Measurements from ENCODE around the gene SCYL1.

Gene SCYL1

GRCh38 chr11:65542738-65543390 lies 18.0 kb downstream of the SCYL1 start:
- no peak overlapping the region for H3K4me2 ChIP-seq (ENCODE audit: low read length)
- H3K9me3 ChIP-seq (ENCODE audit: control insufficient read depth, low read length) = no peaks in the 10 kb centered on the region
- H3K9ac ChIP-seq = no peak overlapping the region
- H3K27me3 ChIP-seq (ENCODE audit: control insufficient read depth, insufficient read depth, low read length) = no peaks in the 10 kb centered on the region
- no peak for TF ChIP-seq CTCF (IDR thresholded peaks at IDR 0.05)
- H3K36me3 ChIP-seq (ENCODE audit: control insufficient read depth, insufficient read depth, low read length) = no peaks in the 10 kb centered on the region
- no peaks in the 10 kb centered on the region for H3K79me2 ChIP-seq
- no peak overlapping the region for H2AFZ ChIP-seq
- no peak overlapping the region for H3K4me3 ChIP-seq (ENCODE audit: low read depth, low read length)
- no peaks in the 10 kb centered on the region for H3K4me1 ChIP-seq
- H3K27ac ChIP-seq = no peak overlapping the region

GRCh38 chr11:65545853-65546216 lies 21.0 kb downstream of the SCYL1 start:
- Histone ChIP-seq H2AFZ (no peak overlapping the region), H3K4me3 (ENCODE audit: low read depth, low read length) (no peak overlapping the region)

GRCh38 chr11:65546217-65546958 lies 21.5 kb downstream of the SCYL1 start:
- TF ChIP-seq CTCF (IDR thresholded peaks at IDR 0.05) = no peak
- Histone ChIP-seq H2AFZ (no peak overlapping the region), H3K9me3 (ENCODE audit: control insufficient read depth, low read length) (no peaks in the 10 kb centered on the region), H3K9ac (no peak overlapping the region), H3K27ac (no peak overlapping the region), H3K27me3 (ENCODE audit: control insufficient read depth, insufficient read depth, low read length) (no peaks in the 10 kb centered on the region), H3K4me3 (ENCODE audit: low read depth, low read length) (no peak overlapping the region), H3K4me2 (ENCODE audit: low read length) (no peak overlapping the region), H3K4me1 (no peaks in the 10 kb centered on the region), H3K36me3 (ENCODE audit: control insufficient read depth, insufficient read depth, low read length) (no peaks in the 10 kb centered on the region), H3K79me2 (peaks cover 1% of the 10 kb centered on the region)

More at GRCh38 chr11:65545853-65546216, 21.0 kb downstream of the SCYL1 start:
- no peak for TF ChIP-seq CTCF (IDR thresholded peaks at IDR 0.05)
- Histone ChIP-seq H3K9ac (no peak overlapping the region), H3K27ac (no peak overlapping the region), H3K36me3 (ENCODE audit: control insufficient read depth, insufficient read depth, low read length) (no peaks in the 10 kb centered on the region), H3K4me2 (ENCODE audit: low read length) (no peak overlapping the region), H3K79me2 (no peaks in the 10 kb centered on the region), H3K27me3 (ENCODE audit: control insufficient read depth, insufficient read depth, low read length) (no peaks in the 10 kb centered on the region), H3K9me3 (ENCODE audit: control insufficient read depth, low read length) (no peaks in the 10 kb centered on the region), H3K4me1 (no peaks in the 10 kb centered on the region)

DNA sequence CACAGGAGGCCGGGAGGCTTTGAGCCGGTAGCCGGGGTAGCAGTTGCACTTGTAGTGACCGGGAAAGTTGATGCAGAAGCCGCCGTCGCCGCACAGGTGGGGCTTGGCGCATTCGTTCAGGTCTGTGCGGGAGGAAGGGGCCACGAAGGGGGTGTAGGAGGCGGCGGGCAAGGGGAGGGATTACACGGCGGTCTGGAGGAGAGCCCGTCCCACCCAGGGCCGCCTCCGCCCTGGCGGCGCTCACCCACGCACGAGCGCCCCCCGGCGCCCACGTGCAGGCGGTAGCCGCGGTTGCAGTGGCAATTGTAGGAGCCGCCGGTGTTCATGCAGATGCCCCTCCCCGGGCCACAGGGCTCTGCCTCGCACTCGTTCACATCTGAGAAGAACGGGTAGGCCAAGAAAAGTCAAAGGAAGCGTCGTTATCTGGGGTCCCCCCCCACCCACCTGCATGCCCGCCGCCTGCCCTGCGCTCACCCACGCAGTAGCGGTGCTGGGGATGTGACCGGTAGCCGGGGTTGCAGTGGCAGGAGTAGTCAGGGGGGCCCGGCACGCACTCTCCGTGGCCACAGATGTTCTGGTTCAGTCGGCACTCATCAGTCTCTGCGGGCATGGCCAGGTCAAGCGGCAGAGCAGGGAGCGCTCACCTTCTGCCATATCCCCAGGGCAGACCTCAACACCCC lies 22.7 kb downstream of the SCYL1 start:
- H3K9me3 ChIP-seq (ENCODE audit: control insufficient read depth, low read length) = no peaks in the 10 kb centered on the region
- no peaks in the 10 kb centered on the region for H3K36me3 ChIP-seq (ENCODE audit: control insufficient read depth, insufficient read depth, low read length)
- no peak overlapping the region for H3K9ac ChIP-seq
- H3K79me2 ChIP-seq = peaks cover 3% of the 10 kb centered on the region
- no peak for TF ChIP-seq CTCF (IDR thresholded peaks at IDR 0.05)
- no peak overlapping the region for H2AFZ ChIP-seq
- no peak overlapping the region for H3K4me2 ChIP-seq (ENCODE audit: low read length)
- H3K4me1 ChIP-seq = no peaks in the 10 kb centered on the region
- H3K4me3 ChIP-seq (ENCODE audit: low read depth, low read length) = no peak overlapping the region
- no peak overlapping the region for H3K27ac ChIP-seq
- H3K27me3 ChIP-seq (ENCODE audit: control insufficient read depth, insufficient read depth, low read length) = no peaks in the 10 kb centered on the region
